ENCODE results near the gene TRERF1.

GRCh38 chr6:42220807-42221206 lies 230.9 kb downstream of the TRERF1 start:
- TF ChIP-seq CTCF (IDR thresholded peaks at IDR 0.05), result no peak
- TF ChIP-seq EZH2 (IDR thresholded peaks at IDR 0.05), result no peak
- TF ChIP-seq EZH2phosphoT487 (IDR thresholded peaks at IDR 0.05), result no peak
